Gastroesophageal sphincter (tissue), 4 donors: Measurements from ENCODE around the gene PSMA7. TPM values are rescaled to one million over a fixed set of nuclear protein-coding genes. Genes with fewer than 3 reads are reported as not detected.

ENCODE experiments used
- ATAC-seq: fragments of 150-250 bp; one replicate; pipeline ENCODE4 v1.9.1; 2016; ENCODE audit warnings: mild to moderate bottlenecking, moderate library complexity
- H3K27ac ChIP-seq, 4 donors: fragments of 200-600 bp; sonication (generic) in 3 of 4; 1 replicate in 3 of 4; 2 replicates in 1 of 4; pipeline ENCODE4 v1.5.1; 2016 to 2019
- H3K27me3 ChIP-seq: fragments of 200-600 bp; sonication (generic); one replicate; pipeline ENCODE4 v1.5.1; 2019
- H3K36me3 ChIP-seq, 2 donors: fragments of 200-600 bp; sonication (generic); one replicate each; pipeline ENCODE4 v1.5.1; 2019; ENCODE audit warnings: control low read depth in 1 of 2
- H3K4me1 ChIP-seq, 3 donors: fragments of 200-600 bp; sonication (generic); 1 replicate in 2 of 3; 2 replicates in 1 of 3; pipeline ENCODE4 v1.5.1; 2016 to 2019; ENCODE audit warnings: control low read depth in 2 of 3
- H3K4me3 ChIP-seq, 2 donors: fragments of 200-600 bp; sonication (generic); one replicate each; pipeline ENCODE4 v1.5.1; 2019; ENCODE audit warnings: mild to moderate bottlenecking in 1 of 2, moderate library complexity in 1 of 2
- H3K9me3 ChIP-seq, 3 donors: fragments of 200-600 bp; sonication (generic); one replicate each; pipeline ENCODE4 v1.5.1; 2017 to 2019; ENCODE audit warnings: control low read depth in 2 of 3
- EP300 ChIP-seq: sonication (generic); formaldehyde crosslinking; IDR thresholded peaks from one replicate; pipeline ENCODE4 v1.6.1; 2017; ENCODE audit warnings: antibody characterized with exemption, mild to moderate bottlenecking
- POLR2A ChIP-seq, 2 donors: fragments of 450-650 bp; IDR thresholded peaks; one replicate each; pipeline ENCODE4 v1.6.1; 2017; ENCODE audit warnings: antibody characterized with exemption in 2 of 2, mild to moderate bottlenecking in 2 of 2, moderate library complexity in 1 of 2
- POLR2AphosphoS5 ChIP-seq: sonication (generic); formaldehyde crosslinking; IDR thresholded peaks from one replicate; pipeline ENCODE4 v1.6.1; 2017; ENCODE audit warnings: antibody characterized with exemption
- WGBS, 2 donors: methylation state at CpG; one replicate each; pipeline ENCODE4 v1.1.5; 2018; ENCODE audit warnings: low coverage in 1 of 2; 5-methylcytosine and 5-hydroxymethylcytosine counted together
- total RNA-seq, 4 donors: library from RNA; depleted of rRNA; stranded (reverse); fragments of >200 nt; gene quantifications; one replicate each; pipeline ENCODE4 v1.1.0, GENCODE V29; 2016
- TF ChIP-seq, protein P1 (sequence below), 4 experiments: fragments of 200-600 bp in 2 of 4; fragments of 450-650 bp in 2 of 4; sonication (generic) in 1 of 4; IDR thresholded peaks; one replicate each; pipeline ENCODE4 v1.5.1; 2017 to 2019; ENCODE audit warnings: antibody characterized with exemption in 4 of 4, mild to moderate bottlenecking in 2 of 4, moderate library complexity in 2 of 4

Gene PSMA7
- total RNA-seq, 4 donors from 2014 or later: 253 to 352 (median 303) TPM

DNA sequence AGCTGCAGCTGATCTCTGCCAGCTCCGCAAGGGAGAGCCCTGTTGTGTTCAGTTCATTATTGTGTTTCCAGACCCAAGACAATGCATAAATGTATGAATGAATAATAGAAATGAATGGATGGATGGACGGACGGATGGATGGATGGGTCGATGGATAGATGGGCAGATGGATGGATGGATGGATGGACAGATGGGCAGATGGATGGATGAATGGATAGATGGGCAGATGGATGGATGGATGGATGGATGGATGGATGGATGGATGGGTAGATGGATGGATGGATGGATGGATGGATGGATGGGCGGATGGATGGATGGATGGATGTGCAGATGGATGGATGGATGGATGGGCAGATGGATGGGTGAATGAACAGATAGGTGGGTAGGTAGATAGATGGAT is 37.6 kb downstream of the PSMA7 start:
- 75 to 85% methylated on average over 1 to 4 of the region's 5 CpGs for WGBS, 2 donors
- Histone ChIP-seq H3K27me3 (peaks cover 39% of the 10 kb centered on the region), H3K4me1 (no peaks in the 10 kb centered on the region), H3K27ac (no peak overlapping the region), H3K36me3 (no peaks in the 10 kb centered on the region), H3K9me3 (peaks cover 0 to 70% (median 0%) of the 10 kb centered on the region in 3 donors), H3K4me3 (no peak overlapping the region)
- TF ChIP-seq POLR2A (IDR thresholded peaks at IDR 0.05) (no peak), POLR2AphosphoS5 (no peak), EP300 (no peak)
- TF ChIP-seq, protein P1, sequence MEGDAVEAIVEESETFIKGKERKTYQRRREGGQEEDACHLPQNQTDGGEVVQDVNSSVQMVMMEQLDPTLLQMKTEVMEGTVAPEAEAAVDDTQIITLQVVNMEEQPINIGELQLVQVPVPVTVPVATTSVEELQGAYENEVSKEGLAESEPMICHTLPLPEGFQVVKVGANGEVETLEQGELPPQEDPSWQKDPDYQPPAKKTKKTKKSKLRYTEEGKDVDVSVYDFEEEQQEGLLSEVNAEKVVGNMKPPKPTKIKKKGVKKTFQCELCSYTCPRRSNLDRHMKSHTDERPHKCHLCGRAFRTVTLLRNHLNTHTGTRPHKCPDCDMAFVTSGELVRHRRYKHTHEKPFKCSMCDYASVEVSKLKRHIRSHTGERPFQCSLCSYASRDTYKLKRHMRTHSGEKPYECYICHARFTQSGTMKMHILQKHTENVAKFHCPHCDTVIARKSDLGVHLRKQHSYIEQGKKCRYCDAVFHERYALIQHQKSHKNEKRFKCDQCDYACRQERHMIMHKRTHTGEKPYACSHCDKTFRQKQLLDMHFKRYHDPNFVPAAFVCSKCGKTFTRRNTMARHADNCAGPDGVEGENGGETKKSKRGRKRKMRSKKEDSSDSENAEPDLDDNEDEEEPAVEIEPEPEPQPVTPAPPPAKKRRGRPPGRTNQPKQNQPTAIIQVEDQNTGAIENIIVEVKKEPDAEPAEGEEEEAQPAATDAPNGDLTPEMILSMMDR (IDR thresholded peaks at IDR 0.05): no peak
- no peak for ATAC-seq

DNA sequence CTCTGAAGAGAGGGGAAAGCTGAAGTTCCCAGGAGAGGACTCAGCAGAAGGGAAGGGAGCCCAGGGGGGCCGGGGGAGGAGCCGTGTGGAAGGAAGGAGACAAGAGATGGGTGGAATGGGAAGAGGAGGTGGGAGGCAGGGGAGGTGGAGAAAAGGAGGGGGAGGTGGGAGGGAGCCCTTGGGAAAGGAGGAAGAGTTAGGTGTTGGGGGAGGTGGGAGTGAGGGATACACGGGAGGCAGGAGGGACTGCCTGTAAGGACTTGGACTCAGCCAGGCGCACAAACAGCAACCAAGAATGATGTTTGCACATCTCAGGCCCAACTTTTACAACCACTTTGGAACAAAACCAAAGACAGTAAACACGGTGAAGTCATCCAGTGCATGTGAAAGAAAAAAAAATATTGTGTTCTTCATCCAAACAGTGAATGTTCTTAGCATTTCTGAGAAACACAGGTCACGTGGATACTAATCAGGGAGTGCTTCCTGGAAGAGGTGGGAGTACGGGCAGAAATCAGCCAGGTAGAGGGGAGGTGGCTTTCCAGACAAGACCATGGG is 38.3 kb downstream of the PSMA7 start:
- Histone ChIP-seq H3K27me3 (peaks cover 39% of the 10 kb centered on the region), H3K27ac (no peak overlapping the region), H3K4me1 (no peaks in the 10 kb centered on the region), H3K36me3 (no peaks in the 10 kb centered on the region), H3K4me3 (no peak overlapping the region), H3K9me3 (peaks cover 0 to 70% (median 0%) of the 10 kb centered on the region in 3 donors)
- TF ChIP-seq EP300 (no peak), POLR2AphosphoS5 (no peak), POLR2A (IDR thresholded peaks at IDR 0.05) (no peak)
- TF ChIP-seq, protein P1 (IDR thresholded peaks at IDR 0.05): no peak
- WGBS, 2 donors: 23 to 27% methylated on average over 4 to 7 of the region's 7 CpGs
- ATAC-seq: no peak

DNA sequence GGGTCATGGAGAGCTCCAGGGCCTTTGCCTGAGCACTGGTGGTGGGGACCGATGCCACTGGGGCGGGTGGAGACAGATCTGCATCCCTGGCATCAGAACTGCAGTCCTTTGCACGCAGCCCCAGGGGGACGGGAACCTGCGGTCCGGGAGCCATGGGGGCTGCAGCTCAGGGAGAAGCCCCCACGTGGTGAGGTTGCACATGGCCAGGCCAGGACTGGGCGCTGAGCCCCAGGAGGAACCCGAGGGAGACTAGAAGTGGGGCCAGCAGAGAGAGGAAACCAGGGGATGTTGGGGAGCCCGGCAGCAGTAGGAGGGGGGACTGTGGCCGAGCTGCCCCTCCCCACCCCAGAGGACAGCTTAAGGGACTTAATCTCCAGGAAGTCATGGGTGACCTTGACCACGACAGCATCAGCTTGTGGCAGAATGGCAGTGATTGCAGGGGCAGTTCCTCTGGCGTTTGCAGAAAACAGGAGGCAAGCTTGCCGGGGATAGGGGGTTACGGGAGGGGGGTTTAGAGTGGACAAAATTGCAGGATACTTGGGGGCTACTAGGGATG is 38.9 kb downstream of the PSMA7 start:
- Histone ChIP-seq H3K4me1 (no peaks in the 10 kb centered on the region), H3K36me3 (no peaks in the 10 kb centered on the region), H3K27me3 (peaks cover 39% of the 10 kb centered on the region), H3K4me3 (no peak overlapping the region), H3K27ac (no peak overlapping the region), H3K9me3 (peaks cover 0 to 66% (median 0%) of the 10 kb centered on the region in 3 donors)
- WGBS, 2 donors: 17% methylated on average over 3 to 5 of the region's 15 CpGs
- TF ChIP-seq, protein P1 (IDR thresholded peaks at IDR 0.05): no peak
- no peak for TF ChIP-seq POLR2A (IDR thresholded peaks at IDR 0.05)
- TF ChIP-seq EP300: no peak
- no peak for TF ChIP-seq POLR2AphosphoS5
- no peak for ATAC-seq

DNA sequence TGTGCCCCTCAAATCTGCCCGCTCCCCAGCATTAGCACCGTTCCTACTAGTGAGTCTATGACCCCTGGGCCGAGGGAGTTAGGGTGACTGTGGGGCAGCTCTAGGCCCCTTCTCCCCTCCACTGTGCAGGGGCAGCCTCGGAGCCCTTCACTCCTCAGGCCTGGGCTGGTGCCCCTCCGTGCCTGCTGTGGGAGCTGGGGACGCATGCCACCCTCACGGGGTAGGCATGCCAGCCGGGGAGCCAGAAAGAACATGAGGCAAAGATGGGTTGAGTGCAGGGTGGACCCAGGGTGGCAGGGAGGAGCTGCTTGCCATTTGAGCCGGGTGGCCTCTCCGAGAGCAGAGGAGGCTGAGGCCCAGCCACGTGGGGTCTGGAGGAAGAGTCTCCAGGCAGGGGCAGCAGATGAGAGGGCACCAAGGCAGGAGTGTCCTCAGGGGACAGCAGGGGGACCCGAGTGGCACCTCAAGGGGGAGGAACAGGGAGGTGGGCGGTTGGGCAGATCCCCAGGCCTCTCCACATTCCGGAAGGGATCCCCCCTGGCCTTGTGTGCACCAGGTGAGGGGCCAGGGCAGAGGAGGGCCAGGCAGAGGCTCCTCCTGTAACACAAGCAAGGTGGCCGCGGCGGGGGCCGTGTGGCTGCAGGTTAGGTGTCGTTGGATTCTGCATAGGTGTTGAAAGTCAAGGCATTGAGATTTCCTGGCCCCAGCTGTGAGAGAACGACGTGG is 39.5 kb downstream of the PSMA7 start:
- Histone ChIP-seq H3K4me3 (no peak overlapping the region), H3K36me3 (no peaks in the 10 kb centered on the region), H3K27ac (no peak overlapping the region), H3K9me3 (peaks cover 0 to 60% (median 0%) of the 10 kb centered on the region in 3 donors), H3K4me1 (no peaks in the 10 kb centered on the region), H3K27me3 (peaks cover 39% of the 10 kb centered on the region)
- WGBS, 2 donors: 40 to 85% methylated on average over 2 to 8 of the region's 21 CpGs
- no peak for ATAC-seq
- no peak for TF ChIP-seq EP300
- no peak for TF ChIP-seq POLR2AphosphoS5
- TF ChIP-seq POLR2A (IDR thresholded peaks at IDR 0.05): no peak
- TF ChIP-seq, protein P1 (IDR thresholded peaks at IDR 0.05): no peak
